GM18861 (cell line): Measurements from ENCODE around the gene AGK.
A peak's percentile ranks its signal among the peaks of the same experiment; 100 is the strongest.
"Not testable (repeated sequence)": the region's sequence is repeated elsewhere in the genome, so short reads cannot be mapped to it uniquely, and the experiment has no call there.

Source experiments
- ATAC-seq: cut with Tn5 transposase; IDR thresholded peaks from one replicate; pipeline ENCODE4 v1.9.1; 2021; ENCODE audit not compliant: unreplicated experiment

AGK gene

GRCh38 chr7:141551782-141552181 lies 572 bp downstream of the AGK start:
- no peak for ATAC-seq

- ATAC-seq = no peak
Measured at GRCh38 chr7:141557360-141557759, 6.2 kb downstream of the AGK start.

DNA sequence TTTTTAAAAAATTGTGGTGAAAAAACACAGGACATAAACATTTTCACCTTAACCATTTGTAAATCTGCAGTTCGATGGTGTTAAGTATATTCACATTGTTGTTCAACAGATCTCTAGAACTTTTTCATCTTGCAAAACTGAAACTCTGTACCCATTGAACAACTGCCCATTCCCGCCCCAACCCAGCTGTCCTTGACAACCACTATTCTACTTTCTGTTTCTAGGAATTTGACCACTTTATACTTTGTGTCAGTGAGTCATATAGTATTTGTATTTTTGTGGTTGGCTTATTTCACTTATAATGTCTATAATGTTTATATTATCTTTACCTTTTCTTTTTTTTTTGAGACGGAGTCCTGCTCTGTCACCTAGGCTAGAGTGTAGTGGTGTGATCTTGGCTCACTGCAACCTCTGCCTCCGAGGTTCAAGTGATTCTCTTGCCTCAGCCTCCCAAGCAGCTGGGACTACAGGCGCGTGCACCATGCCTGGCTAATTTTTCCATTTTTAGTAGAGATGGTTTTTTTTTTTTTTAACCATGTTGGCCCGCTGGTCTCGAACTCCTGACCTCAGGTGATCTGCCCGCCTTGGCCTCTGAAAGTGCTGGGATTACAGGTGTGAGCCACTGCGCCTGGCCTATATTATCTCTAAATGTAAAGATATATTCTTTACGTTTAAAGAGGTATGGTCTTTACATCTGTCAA lies 6.8 kb downstream of the AGK start:
- ATAC-seq = not testable (repeated sequence)

- ATAC-seq = peak; percentile 49
Measured at GRCh38 chr7:141558544-141559183, 7.5 kb downstream of the AGK start.

DNA sequence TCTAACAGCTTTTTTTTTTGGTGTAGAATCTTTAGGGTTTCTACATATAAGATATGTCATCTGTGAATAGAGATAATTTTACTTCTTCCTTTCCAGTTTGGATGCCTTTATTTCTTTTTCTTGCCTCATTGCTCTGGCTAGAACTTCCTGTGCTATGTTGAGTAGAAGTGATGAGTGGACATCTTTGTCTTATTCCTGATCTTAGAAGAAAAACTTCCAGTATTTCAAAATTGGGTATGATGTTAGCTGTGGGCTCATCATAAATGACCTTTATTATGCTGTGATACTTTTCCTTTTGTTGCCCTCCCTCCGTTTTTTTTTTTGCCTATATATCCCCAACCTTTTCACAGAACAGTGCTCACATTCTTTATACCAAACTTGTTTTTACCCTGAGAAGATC lies 8.8 kb downstream of the AGK start:
- ATAC-seq = no peak

DNA sequence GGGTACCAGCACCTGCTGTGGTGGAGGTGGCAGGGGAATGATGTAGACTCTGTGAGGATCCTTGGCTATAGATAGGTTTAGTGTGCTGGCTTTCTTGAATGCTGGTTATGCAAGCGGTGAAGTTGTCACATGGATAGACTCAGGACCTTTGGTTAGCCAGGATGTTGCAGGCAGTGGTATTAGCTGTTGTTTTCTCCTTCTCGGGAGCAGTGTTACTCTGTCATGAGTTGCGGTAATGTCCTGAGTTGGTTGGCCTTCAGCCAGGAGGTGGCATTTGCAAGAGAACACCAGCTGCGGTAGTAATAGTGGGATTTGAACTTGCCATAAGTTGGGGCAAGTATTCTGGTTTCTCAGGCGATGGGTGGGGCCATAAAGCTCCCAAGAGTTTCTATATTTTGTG lies 10.8 kb downstream of the AGK start:
- no peak for ATAC-seq

DNA sequence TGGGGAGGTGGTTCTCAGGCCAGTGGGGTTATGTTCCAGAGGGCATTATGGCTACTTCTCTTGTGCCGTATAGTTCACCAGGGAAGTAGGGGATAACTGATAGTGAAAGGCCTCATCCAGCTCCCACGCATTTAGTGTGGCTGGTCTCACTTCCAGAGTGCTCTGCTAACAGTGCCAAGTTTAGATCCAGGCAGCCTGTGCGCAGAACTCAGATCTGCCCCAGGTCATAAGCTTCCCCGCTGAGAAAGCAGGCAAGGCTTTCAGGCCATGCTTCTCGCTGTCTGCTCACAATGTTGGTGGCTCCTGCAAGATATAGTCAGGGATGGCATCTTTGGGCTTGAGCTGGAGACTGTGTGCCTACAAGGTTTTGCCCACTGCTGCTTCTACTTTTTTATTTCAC lies 11.3 kb downstream of the AGK start:
- ATAC-seq = no peak

GRCh38 chr7:141562972-141563371 lies 11.8 kb downstream of the AGK start:
- no peak for ATAC-seq

DNA sequence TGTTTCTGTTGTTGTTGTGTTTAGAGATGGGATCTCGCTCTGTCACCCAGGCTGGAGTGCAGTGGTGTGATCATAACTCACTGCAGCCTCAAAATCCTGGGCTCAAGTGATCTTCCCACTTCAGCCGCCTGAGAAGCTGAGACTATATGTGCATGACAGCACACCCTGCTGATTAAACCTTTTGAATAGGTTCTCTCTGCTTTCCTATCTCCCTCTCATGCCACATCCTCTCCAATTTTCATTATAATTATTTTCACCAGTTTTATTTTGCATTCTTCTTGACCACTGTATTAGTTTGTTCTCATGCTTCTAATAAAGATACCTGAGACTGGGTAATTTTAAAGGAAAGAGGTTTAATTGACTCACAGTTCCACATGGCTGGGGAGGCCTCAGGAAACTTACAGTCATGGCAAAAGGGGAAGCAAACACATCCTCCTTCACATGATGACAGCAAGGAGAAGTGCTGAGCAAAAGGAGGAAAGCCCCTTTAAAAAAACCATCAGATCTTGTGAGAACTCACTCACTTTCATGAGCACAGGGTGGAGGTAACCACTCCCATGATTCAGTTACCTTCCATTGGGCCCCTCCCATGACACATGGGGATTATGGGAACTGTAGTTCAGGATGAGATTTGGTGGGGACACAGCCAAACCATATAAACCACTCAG lies 12.9 kb downstream of the AGK start:
- no peak for ATAC-seq

GRCh38 chr7:141567432-141567831 lies 16.2 kb downstream of the AGK start:
- ATAC-seq = no peak

- no peak for ATAC-seq
Measured at GRCh38 chr7:141568227-141568626, 17.0 kb downstream of the AGK start.

DNA sequence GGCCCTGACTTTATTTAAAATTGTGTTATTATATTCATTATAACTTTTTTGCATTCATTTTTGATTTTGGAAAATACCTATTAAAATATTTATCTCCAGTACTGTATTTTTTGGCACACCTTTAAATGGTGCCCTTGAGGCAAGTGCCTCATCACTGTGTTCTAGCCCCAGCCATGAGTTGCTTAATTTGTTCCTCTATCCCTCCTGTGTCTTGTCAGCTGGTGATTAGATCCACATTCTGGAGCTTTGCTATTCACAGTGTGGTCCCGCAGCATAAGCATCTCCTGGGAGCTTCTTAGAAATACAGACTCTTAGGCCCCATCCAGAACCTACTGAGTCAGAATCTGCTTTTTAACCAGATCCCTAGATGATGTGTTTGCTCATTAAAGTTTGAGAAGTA lies 19.8 kb downstream of the AGK start:
- no peak for ATAC-seq

GRCh38 chr7:141572175-141572574 lies 21.0 kb downstream of the AGK start:
- no peak for ATAC-seq

- no peak for ATAC-seq
Measured at GRCh38 chr7:141573511-141573910, 22.3 kb downstream of the AGK start.

DNA sequence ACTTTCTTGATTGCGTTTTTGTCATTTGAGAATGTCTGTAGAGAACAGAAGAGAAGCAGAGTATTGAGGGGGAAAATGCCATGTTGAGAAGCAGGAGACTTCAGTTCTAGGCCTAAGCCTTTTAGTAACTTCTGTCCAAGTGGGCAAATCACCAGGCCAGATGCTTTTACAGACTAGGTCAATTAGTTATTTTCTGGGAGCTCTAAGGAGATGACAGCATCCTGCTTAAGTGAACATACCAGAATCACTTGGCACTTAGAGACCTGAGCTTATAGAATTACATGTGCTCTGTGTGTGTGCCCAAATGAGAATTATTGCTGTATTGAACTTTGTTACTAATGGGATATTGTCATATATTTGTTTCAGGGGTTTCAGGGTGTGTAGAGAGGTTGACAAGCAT lies 24.0 kb downstream of the AGK start:
- no peak for ATAC-seq

GRCh38 chr7:141575654-141576448 lies 24.6 kb downstream of the AGK start:
- ATAC-seq = no peak

GRCh38 chr7:141577043-141577839 lies 26.0 kb downstream of the AGK start:
- no peak for ATAC-seq

GRCh38 chr7:141579953-141580352 lies 28.7 kb downstream of the AGK start:
- ATAC-seq = not testable (repeated sequence)

DNA sequence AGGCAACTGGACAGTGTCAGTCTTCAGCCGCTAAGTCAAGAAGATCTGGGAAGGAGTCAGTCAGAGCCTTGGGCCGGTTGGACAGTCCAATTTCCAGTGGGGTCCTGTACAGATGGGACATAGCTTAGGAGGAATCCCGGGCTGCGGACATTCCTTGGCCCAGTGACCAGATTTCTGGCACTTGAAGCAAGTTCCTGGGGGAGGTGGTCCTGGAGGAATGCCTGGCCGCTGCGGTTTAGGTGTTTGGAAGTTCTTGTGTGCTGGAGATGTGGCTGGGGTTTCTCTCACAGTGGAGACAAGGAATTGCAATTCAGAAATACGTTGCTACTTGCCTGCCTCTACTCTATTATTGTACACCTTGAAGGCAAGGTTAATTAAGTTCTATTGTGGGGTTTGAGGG lies 30.9 kb downstream of the AGK start:
- ATAC-seq = not testable (repeated sequence)

DNA sequence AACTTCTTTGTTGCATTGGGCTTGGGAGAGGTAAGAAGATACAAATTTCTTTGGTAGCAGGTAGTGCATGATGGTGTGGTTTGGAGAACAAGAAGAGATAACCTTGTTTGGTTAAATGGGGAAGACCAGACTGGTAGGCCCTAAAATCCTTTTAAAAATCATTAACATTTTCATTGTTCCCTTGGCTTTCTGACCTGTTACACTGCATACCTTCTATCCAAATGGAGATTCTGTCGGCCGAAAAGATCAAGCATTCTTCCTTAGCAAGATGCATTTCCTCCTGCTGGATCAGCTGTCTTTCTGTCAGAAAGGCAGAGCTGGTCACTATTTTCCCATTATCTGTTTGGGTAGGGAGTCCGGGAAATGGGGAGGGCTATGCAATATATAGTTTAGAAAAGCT lies 33.7 kb downstream of the AGK start:
- no peak for ATAC-seq
